Panc1 (cell line): ENCODE results near the gene RBCK1.

Source experiments
- CTCF ChIP-seq: fragments of 450-650 bp; IDR thresholded peaks from 2 replicates; pipeline ENCODE4 v1.5.1; 2017; ENCODE audit warnings: mild to moderate bottlenecking
- POLR2AphosphoS5 ChIP-seq: IDR thresholded peaks from 2 replicates; pipeline ENCODE4 v1.6.1; 2012; ENCODE audit warnings: mild to moderate bottlenecking, low read depth, low read length, moderate library complexity
- REST ChIP-seq, 2 experiments: IDR thresholded peaks; 2 replicates each; pipeline ENCODE4 v1.6.1; 2011 to 2012; ENCODE audit warnings: low read depth in 2 of 2, control low read depth in 1 of 2, low read length in 1 of 2, mild to moderate bottlenecking in 1 of 2, moderate library complexity in 1 of 2; ENCODE audit not compliant: insufficient read depth in 1 of 2

GRCh38 chr20:400454-401275 lies 7.4 kb upstream of the RBCK1 start:
- no peak for TF ChIP-seq POLR2AphosphoS5
- TF ChIP-seq CTCF: no peak
- no peak for TF ChIP-seq REST (IDR thresholded peaks at IDR 0.05; ENCODE audit: insufficient read depth in 1 of 2, low read depth in 2 of 2, low read length in 1 of 2)
